ENCODE data around the gene ASCL3.

- TF ChIP-seq CTCF (IDR thresholded peaks at IDR 0.05; ENCODE audit: insufficient read depth, low read depth, low read length), result no peak
- TF ChIP-seq EZH2 (IDR thresholded peaks at IDR 0.05; ENCODE audit: insufficient read depth, low read length), result no peak
These were observed 6.1 kb upstream of the ASCL3 start for GRCh38 chr11:8948886-8949285.

All from astrocyte (in vitro differentiated cells and primary cell).